Body of pancreas (tissue), 4 donors: Measurements from ENCODE around the gene MYCN.

Source experiments
- POLR2A ChIP-seq, 3 donors: fragments of 450-650 bp; IDR thresholded peaks; one replicate each; pipeline ENCODE4 v1.6.1; 2016; ENCODE audit warnings: antibody characterized with exemption in 3 of 3, mild to moderate bottlenecking in 2 of 3
- TF ChIP-seq, protein P1 (sequence below), 7 experiments: fragments of 450-650 bp in 4 of 7; fragments of 200-600 bp in 3 of 7; sonication (generic) in 3 of 7; IDR thresholded peaks; one replicate each; pipeline ENCODE4 v1.5.1; 2016 to 2019; ENCODE audit warnings: antibody characterized with exemption in 7 of 7

DNA sequence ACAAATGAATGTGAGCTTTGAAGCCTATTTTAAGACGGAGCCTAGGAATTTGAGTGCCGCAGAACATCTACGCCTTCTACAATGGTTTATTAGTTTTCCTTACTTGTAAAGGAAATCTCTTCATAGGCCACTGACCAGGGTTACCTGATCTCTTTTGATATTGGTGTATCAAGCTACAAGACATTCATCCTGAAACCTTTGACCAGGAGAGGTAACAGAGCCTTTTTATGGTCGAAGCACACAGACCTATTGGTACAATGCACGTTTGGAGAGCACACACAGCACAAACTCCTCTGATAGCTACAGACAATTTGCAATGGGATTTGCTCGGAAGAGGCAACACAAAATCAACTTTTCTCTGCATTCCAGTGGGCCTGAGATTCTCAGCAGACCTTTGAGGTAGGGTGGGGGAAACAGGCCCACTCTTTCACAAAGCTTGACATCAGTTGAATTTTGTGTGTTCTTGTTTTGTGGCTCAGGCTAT lies 12.8 kb downstream of the MYCN start:
- TF ChIP-seq, protein P1, sequence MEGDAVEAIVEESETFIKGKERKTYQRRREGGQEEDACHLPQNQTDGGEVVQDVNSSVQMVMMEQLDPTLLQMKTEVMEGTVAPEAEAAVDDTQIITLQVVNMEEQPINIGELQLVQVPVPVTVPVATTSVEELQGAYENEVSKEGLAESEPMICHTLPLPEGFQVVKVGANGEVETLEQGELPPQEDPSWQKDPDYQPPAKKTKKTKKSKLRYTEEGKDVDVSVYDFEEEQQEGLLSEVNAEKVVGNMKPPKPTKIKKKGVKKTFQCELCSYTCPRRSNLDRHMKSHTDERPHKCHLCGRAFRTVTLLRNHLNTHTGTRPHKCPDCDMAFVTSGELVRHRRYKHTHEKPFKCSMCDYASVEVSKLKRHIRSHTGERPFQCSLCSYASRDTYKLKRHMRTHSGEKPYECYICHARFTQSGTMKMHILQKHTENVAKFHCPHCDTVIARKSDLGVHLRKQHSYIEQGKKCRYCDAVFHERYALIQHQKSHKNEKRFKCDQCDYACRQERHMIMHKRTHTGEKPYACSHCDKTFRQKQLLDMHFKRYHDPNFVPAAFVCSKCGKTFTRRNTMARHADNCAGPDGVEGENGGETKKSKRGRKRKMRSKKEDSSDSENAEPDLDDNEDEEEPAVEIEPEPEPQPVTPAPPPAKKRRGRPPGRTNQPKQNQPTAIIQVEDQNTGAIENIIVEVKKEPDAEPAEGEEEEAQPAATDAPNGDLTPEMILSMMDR (IDR thresholded peaks at IDR 0.05): no peak
- TF ChIP-seq POLR2A (IDR thresholded peaks at IDR 0.05): no peak
